ENCODE measurements around the gene TNC. TPM values are rescaled to one million over a fixed set of nuclear protein-coding genes. Genes with fewer than 3 reads are reported as not detected.

The TNC gene
- total and polyA plus RNA-seq, 2 of the 4 experiments (the other 2 are of a cell fraction) = 192 to 253 TPM

DNA sequence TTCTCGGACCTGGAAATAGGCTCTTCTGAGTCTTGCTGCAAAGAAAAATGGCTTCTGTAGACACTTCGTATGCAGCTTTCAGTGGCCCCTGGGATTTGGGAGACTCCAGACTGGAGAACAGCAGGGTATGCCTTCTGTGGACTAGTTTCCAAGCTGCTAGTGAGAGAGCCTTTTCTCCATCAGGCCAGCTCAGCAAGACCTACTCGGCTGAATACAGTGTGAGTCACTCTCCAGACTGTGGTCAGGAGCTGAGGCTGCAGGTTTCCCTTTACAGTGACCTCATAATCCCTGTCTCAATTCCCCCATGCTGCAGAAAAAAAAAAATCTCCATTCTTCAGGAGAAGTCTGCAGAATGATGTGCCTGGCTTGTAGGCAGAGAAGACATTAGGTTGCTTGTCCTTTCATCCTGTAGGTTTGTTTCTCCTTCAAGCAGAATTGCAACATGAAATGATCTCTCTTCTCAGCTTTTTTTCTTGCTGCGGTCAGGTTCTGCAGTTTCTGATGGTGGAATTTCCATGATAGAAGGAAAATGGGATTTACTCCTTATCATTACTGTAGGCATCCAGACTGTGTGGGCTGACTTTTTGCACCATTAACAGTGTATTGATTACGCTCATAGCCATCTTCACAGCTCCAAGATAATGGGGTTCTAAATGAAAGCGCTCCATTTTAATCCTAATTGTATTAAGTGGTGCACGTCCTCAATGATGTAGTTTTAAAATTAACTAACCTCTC lies 109.3 kb downstream of the TNC start (continued):
- TF ChIP-seq NFE2L2 (IDR thresholded peaks at IDR 0.05; ENCODE audit: low read depth, low read length) = peak; percentile 6; the same call in 1 of the 2 replicates
- TF ChIP-seq RFX5 (IDR thresholded peaks at IDR 0.05; ENCODE audit: low read depth, low read length) = no peak

- ChIA-PET POLR2A (ENCODE audit: unreplicated experiment) (no interaction called here), CTCF (interaction anchor here (0.8 to 2.7 kb wide), 3 partner anchors 96 to 325 kb away, joined by 3 to 11 read pairs (median 3); partner anchors contain the start of gene TEX48)
- Histone ChIP-seq H3K9me1 (ENCODE audit: insufficient read depth, low read length) (peaks cover 9% of the 10 kb centered on the region), H3K4me3 (ENCODE audit: insufficient read depth, low read depth, low read length) (no peak overlapping the region), H2BK120ac (ENCODE audit: low read depth, low read length) (no peak overlapping the region), H2AK5ac (ENCODE audit: low read depth, low read length) (0 out of 2 replicates have a peak overlapping the region, but pooled peaks have one; percentile 16), H2BK5ac (ENCODE audit: low read depth, low read length, poor library complexity, severe bottlenecking) (no peak overlapping the region), H3K9me3 (ENCODE audit: control insufficient read depth, insufficient read depth, low read length) (no peaks in the 10 kb centered on the region), H4K91ac (ENCODE audit: insufficient read depth, low read depth, low read length) (no peak overlapping the region), H3K36me3 (ENCODE audit: control insufficient read depth, insufficient read depth, low read length) (no peaks in the 10 kb centered on the region), H3K79me1 (ENCODE audit: low read depth in 1 of 2, low read length in 2 of 2) (no peaks in the 10 kb centered on the region), H3K14ac (replicated peaks; ENCODE audit: low read depth, low read length) (no peak overlapping the region), H2BK15ac (ENCODE audit: low read depth, low read length) (no peak overlapping the region), H2AFZ (replicated peaks; ENCODE audit: low read length, poor library complexity) (no peak overlapping the region), H3K27me3 (ENCODE audit: control insufficient read depth, insufficient read depth, low read length) (peaks cover 11% of the 10 kb centered on the region), H2AK9ac (replicated peaks; ENCODE audit: low read depth, low read length, poor library complexity) (peak overlapping the region; percentile 11), H3K56ac (ENCODE audit: extremely low read depth, insufficient read depth, low read length) (no peak overlapping the region), H3K4me1 (ENCODE audit: control insufficient read depth, insufficient read depth, low read length) (peaks cover 2% of the 10 kb centered on the region), H3K4me2 (ENCODE audit: low read depth, low read length) (no peak overlapping the region), H2BK20ac (ENCODE audit: low read depth, low read length) (no peak overlapping the region), H3K18ac (ENCODE audit: low read depth, low read length) (no peak overlapping the region), H4K5ac (ENCODE audit: low read depth, low read length) (no peak overlapping the region), H4K20me1 (ENCODE audit: insufficient read depth, low read length) (no peaks in the 10 kb centered on the region), H4K8ac (ENCODE audit: low read depth in 2 of 2, low read length in 2 of 2) (no peak overlapping the region), H3K27ac (ENCODE audit: insufficient read depth, low read length) (no peak overlapping the region), H3K4ac (ENCODE audit: low read depth, low read length) (peak overlapping the region; percentile 31), H3K23ac (ENCODE audit: low read depth, low read length) (no peak overlapping the region), H3K9ac (ENCODE audit: low read depth, low read length) (no peak overlapping the region)
- dilution Hi-C loops (cut with HindIII; ENCODE audit: low sequenced_read_pairs, unreplicated experiment) (no loop called here), intact Hi-C loops (cut with micrococcal nuclease) (loop anchor here (5.0 kb wide), 1 partner anchor 69 kb away; no protein-coding TSS in a partner anchor), in situ Hi-C loops (cut with MboI; ENCODE audit: low sequenced_read_pairs) (no loop called here)
- ATAC-seq (ENCODE audit: low read depth) = peak; percentile 16
- DNase-seq = peak; percentile 83
- WGBS, 2 experiments (ENCODE audit: extremely low coverage in 2 of 2, insufficient read length in 1 of 2) = 67% methylated on average over 2 of the region's 3 CpGs; no CpG with 5 or more reads in 1 of the 2 experiments
- no peak for TF ChIP-seq BHLHE40 (IDR thresholded peaks at IDR 0.05; ENCODE audit: low read depth, low read length)
- 0 out of 2 replicates have a peak, but pooled peaks have one; percentile 49 for TF ChIP-seq USF2 (IDR thresholded peaks at IDR 0.05; ENCODE audit: low read depth, low read length)
- TF ChIP-seq MAFK (IDR thresholded peaks at IDR 0.05; ENCODE audit: low read depth, low read length) = 0 out of 2 replicates have a peak, but pooled peaks have one; percentile 5
- peak; percentile 30; the same call in 1 of the 2 replicates for TF ChIP-seq FOS (IDR thresholded peaks at IDR 0.05; ENCODE audit: low read depth, low read length)
- peak; percentile 90 for TF ChIP-seq CEBPB (IDR thresholded peaks at IDR 0.05; ENCODE audit: low read depth, low read length)
- no TSS peak for BruUV-seq (replicated peaks)
Observed at GRCh38 chr9:115006660-115007059, 111.3 kb downstream of the TNC start.

Measured in IMR-90 (cell line).